Keratinocyte (primary cell): ENCODE results near the gene MMEL1.

Experiments used
- CTCF ChIP-seq, 3 experiments: IDR thresholded peaks in 1 of 3; conservative IDR thresholded peaks in 1 of 3; optimal IDR thresholded peaks in 1 of 3; 2 replicates in 2 of 3; 3 replicates in 1 of 3; pipeline versions ENCODE3 to v1.5.1; 2011; ENCODE audit warnings: low read length in 3 of 3, mild to moderate bottlenecking in 3 of 3, moderate library complexity in 2 of 3, control low read depth in 1 of 3, inconsistent platforms in 1 of 3; ENCODE audit not compliant: insufficient read depth in 2 of 3; ENCODE audit errors: extremely low read depth in 1 of 3
- EZH2 ChIP-seq: IDR thresholded peaks from one replicate; pipeline ENCODE4 v1.6.1; 2012; ENCODE audit warnings: inconsistent platforms, mild to moderate bottlenecking, low read length, moderate library complexity

- TF ChIP-seq CTCF (optimal IDR thresholded peaks at IDR 0.05 in 1 of 3, IDR thresholded peaks at IDR 0.05 in 1 of 3, conservative IDR thresholded peaks at IDR 0.05 in 1 of 3; ENCODE audit: extremely low read depth in 1 of 3, insufficient read depth in 2 of 3, low read length in 3 of 3) (no peak), EZH2 (no peak)
Observed at GRCh38 chr1:2558420-2558819, 74.4 kb downstream of the MMEL1 start.
